ENCODE measurements around the gene ATP6V0D1. TPM values are rescaled to one million over a fixed set of nuclear protein-coding genes. Genes with fewer than 3 reads are reported as not detected.

ATP6V0D1 gene
- total RNA-seq, 1 donor from 2014 or later, result 143 TPM

DNA sequence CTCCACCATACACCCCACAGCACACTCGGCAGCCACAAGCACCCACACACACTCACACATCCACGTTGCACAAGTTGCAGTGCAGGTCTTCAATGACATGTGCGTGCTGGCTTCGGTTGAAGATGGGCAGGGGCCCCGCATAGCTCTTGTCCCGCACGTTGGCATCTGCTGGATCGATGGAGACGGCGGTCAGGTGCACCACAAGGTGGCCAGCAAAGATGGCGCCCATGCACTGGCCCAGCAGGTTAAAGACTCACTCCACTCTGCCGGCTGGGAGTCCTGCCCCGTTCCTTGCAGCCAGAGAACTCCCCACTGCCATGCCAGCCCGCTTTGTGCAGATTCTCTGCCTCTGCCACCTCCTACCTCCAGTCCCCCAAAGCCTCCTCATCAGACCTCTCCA is 80.1 kb downstream of the ATP6V0D1 start:
- Histone ChIP-seq H3K9me3 (no peaks in the 10 kb centered on the region), H3K4me1 (peaks cover 25% of the 10 kb centered on the region), H3K36me3 (no peaks in the 10 kb centered on the region), H3K4me3 (no peak overlapping the region), H3K27ac (no peak overlapping the region), H3K27me3 (no peaks in the 10 kb centered on the region)
- DNase-seq (no peak), ATAC-seq (no peak)
- intact Hi-C loops (cut with DNase I), result no loop called here
- TF ChIP-seq, protein P1, sequence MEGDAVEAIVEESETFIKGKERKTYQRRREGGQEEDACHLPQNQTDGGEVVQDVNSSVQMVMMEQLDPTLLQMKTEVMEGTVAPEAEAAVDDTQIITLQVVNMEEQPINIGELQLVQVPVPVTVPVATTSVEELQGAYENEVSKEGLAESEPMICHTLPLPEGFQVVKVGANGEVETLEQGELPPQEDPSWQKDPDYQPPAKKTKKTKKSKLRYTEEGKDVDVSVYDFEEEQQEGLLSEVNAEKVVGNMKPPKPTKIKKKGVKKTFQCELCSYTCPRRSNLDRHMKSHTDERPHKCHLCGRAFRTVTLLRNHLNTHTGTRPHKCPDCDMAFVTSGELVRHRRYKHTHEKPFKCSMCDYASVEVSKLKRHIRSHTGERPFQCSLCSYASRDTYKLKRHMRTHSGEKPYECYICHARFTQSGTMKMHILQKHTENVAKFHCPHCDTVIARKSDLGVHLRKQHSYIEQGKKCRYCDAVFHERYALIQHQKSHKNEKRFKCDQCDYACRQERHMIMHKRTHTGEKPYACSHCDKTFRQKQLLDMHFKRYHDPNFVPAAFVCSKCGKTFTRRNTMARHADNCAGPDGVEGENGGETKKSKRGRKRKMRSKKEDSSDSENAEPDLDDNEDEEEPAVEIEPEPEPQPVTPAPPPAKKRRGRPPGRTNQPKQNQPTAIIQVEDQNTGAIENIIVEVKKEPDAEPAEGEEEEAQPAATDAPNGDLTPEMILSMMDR (IDR thresholded peaks at IDR 0.05), result no peak

DNA sequence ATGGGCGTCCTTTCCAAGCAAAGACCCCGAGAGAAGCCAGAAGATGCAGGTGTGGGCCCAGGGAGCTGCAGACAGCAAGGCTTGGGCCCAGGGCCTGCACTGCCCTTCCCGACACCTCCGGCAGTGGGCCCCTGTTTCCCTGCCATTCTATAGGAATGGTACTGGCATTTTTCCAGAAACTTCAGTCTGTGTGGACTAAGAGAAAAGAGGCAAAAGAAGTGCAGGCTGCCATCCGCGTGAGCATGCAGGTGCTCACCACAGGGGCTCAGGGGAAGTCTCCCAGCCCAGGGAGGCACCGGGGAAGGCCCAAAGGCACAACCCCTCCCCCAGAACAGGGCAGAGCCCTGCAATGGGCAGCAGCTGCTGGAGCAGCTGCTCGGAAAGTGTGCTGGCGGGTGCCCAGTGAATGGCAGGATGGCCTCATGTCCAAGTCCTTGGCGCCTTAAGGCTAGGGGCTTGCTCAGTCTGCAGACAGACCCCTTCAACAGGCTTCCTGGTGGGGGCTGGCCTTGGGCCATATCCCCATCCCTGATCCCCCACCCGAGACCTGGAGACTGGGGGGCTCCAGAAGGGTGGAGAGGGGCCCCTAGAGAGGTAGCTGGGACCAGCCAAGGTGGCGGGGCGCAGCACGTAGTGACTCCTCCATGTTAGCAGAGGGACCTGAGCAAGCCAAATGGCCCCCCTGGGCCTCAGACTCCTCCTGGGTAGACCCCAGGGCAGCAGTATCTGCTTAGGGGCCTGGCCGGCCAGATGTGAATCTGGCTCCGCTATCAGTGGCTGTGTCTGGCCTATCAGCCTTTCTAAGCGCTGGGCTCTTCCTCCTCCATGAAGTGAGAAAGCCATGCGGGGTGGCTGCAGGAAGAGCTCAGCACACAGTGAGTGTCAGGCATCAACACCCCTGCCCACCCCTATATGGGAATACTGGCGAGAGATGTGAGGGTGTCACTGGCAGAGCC is 80.9 kb downstream of the ATP6V0D1 start:
- DNase-seq (no peak), ATAC-seq (no peak)
- Histone ChIP-seq H3K27me3 (no peaks in the 10 kb centered on the region), H3K4me1 (peaks cover 26% of the 10 kb centered on the region), H3K9me3 (no peaks in the 10 kb centered on the region), H3K36me3 (no peaks in the 10 kb centered on the region), H3K4me3 (no peak overlapping the region), H3K27ac (no peak overlapping the region)
- TF ChIP-seq, protein P1 (IDR thresholded peaks at IDR 0.05), result no peak
- intact Hi-C loops (cut with DNase I), result loop anchor here (10.0 kb wide), 1 partner anchor 125 kb away; the partner anchor contains the start of gene PLEKHG4

DNA sequence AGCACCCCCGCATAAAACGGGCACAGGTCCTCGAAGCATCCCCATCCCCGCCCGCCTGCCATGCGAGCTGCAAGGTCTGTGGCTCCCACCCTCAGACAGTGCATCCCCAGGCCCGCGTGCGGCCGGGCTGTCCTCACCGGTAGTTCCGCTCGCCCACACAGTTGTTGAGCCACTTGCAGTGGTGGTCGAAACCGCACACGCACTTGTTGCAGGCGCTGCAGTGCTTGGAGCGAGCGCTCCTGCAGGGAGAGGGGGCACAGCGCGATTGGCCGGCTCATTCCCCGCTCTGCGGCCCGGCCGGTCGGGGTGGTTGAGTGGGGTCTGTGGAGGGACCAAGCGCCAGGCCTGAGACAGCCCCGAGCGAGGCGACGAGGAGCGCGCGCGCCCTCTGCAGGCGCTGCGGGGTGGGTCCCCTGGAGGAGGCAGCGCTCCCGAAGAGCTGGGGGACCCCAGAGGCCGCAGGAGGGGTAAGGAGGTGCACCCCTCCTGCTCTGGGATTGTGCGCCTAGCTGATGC is 81.7 kb downstream of the ATP6V0D1 start:
- Histone ChIP-seq H3K9me3 (no peaks in the 10 kb centered on the region), H3K27me3 (no peaks in the 10 kb centered on the region), H3K4me1 (peaks cover 26% of the 10 kb centered on the region), H3K27ac (no peak overlapping the region), H3K36me3 (no peaks in the 10 kb centered on the region), H3K4me3 (no peak overlapping the region)
- intact Hi-C loops (cut with DNase I), result loop anchor here (10.0 kb wide), 1 partner anchor 124 kb away; the partner anchor contains the start of gene PLEKHG4
- peak; percentile 78 for ATAC-seq
- peak; percentile 83 for DNase-seq
- TF ChIP-seq, protein P1 (IDR thresholded peaks at IDR 0.05), result peak; percentile 82

DNA sequence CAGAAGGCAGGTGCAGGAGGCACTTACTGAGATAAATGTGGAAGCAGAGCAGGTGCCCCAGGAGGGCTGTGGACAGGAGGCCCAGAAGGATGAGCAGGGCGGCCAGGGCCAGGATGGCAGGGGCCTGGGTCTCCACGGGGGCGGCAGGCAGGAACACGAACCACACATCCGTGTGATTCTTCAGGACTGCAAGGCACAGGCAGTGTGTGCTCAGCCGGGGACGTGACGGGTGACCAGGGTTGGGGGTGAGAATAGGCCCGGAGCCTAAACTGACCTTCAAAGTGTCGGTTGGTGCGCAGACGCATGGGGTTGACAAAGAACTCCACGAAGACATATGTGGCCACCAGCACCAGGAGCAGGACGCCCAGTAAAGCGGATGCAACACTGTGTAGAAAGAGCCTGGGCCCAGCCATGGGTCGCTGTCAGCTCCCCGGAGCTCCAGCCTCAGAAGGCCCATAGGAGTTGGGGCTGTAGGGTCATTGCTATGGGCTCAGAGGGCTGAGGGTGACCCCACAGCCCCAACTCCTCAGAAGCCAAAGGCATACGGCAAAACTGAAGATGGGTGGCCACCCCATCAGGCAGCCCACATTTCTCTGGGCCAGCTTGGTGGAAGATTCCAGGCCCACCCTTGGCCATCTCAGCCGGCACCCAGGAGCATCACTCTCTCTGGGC is 82.3 kb downstream of the ATP6V0D1 start:
- TF ChIP-seq, protein P1 (IDR thresholded peaks at IDR 0.05), result no peak
- ATAC-seq (no peak), DNase-seq (no peak)
- Histone ChIP-seq H3K27me3 (no peaks in the 10 kb centered on the region), H3K4me1 (peaks cover 28% of the 10 kb centered on the region), H3K9me3 (no peaks in the 10 kb centered on the region), H3K4me3 (no peak overlapping the region), H3K36me3 (no peaks in the 10 kb centered on the region), H3K27ac (no peak overlapping the region)
- intact Hi-C loops (cut with DNase I), result loop anchor here (10.0 kb wide), 1 partner anchor 124 kb away; the partner anchor contains the start of gene PLEKHG4

DNA sequence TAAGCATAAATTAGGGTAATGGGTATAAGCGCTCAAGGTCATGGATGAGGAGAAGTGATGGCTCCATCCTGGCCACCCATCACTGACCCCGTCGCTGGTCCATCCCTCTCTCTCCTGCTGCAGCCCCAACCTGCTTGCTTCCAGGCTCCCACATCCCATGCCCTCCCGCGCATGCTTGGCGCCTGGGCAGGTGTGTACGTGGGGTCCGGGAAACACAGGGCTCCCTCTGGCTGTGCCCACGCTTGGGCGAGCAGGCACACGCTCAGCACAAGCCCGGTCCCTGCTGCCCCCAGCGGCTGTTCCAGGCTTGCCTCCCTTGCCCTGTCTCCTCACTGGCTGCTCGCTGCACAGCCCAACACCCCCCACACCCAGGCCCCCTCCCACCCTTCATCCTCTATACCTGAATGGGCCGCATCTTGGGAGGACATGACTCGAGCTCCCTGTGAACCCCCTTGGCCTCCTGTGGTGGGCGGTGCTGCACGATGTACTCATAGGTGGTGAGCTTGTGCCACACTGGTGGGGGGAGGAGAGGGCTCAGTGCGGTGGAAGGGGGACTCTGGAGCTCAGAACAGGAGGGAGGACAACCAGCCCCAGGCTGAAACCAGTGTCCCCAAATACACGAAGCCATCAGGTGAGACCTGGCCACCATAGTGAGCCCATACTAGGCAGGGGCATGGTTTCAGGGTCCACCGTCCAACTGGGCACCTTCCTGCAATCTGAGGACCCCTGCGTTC is 83.0 kb downstream of the ATP6V0D1 start:
- H3K4me1 ChIP-seq, result peaks cover 34% of the 10 kb centered on the region

More for the DNA sequence above, 83.0 kb downstream of the ATP6V0D1 start:
- ATAC-seq, result no peak
- Histone ChIP-seq H3K27me3 (no peaks in the 10 kb centered on the region), H3K27ac (peak overlapping the region; percentile 63), H3K4me3 (no peak overlapping the region), H3K9me3 (no peaks in the 10 kb centered on the region), H3K36me3 (no peaks in the 10 kb centered on the region)
- no peak for DNase-seq
- TF ChIP-seq, protein P1 (IDR thresholded peaks at IDR 0.05), result no peak
- intact Hi-C loops (cut with DNase I), result loop anchor here (10.0 kb wide), 1 partner anchor 123 kb away; the partner anchor contains the start of gene PLEKHG4

Measured in upper lobe of right lung (tissue), 1 donor.